ENCODE measurements around the gene TDRD12. TPM values are rescaled to one million over a fixed set of nuclear protein-coding genes. Genes with fewer than 3 reads are reported as not detected.
"Not testable (repeated sequence)": the region's sequence is repeated elsewhere in the genome, so short reads cannot be mapped to it uniquely, and the experiment has no call there.

TDRD12 gene
- polyA plus RNA-seq, 3 donors = 0.05 TPM; not detected in 2

- intact Hi-C loops (cut with micrococcal nuclease) = no loop called here
- no peak overlapping the region for H3K4me2 ChIP-seq (replicated peaks; ENCODE audit: extremely low read depth, low read length, poor library complexity, severe bottlenecking)
- H3K27me3 ChIP-seq (ENCODE audit: control insufficient read depth in 2 of 2, insufficient read depth in 2 of 2, low read length in 2 of 2) = no peaks in the 10 kb centered on the region
- H3K27ac Mint-ChIP-seq = no peak overlapping the region
- no peak overlapping the region for H3K27ac ChIP-seq (ENCODE audit: low read depth in 1 of 2, low read length in 2 of 2)
- peaks cover 0 to 1% (median 0%) of the 10 kb centered on the region in 7 donors for H3K9me3 Mint-ChIP-seq
- no peak for TF ChIP-seq CTCF (IDR thresholded peaks at IDR 0.05)
- WGBS (ENCODE audit: insufficient coverage) = 88% methylated on average over 1 of the region's 6 CpGs
- H3K79me2 ChIP-seq (ENCODE audit: insufficient read depth, low read length) = peaks cover 17% of the 10 kb centered on the region
- peaks cover 18% of the 10 kb centered on the region for H4K20me1 ChIP-seq (ENCODE audit: insufficient read depth, low read length)
- H3K4me3 Mint-ChIP-seq = no peak overlapping the region
- no peaks in the 10 kb centered on the region for H3K27me3 Mint-ChIP-seq (ENCODE audit: low read depth in 3 of 3)
- no peaks in the 10 kb centered on the region for H3K9me3 ChIP-seq (replicated peaks in 1 of 2; ENCODE audit: control insufficient read depth in 1 of 2, insufficient read depth in 1 of 2, low read length in 2 of 2)
- H3K36me3 Mint-ChIP-seq = peaks cover 45 to 76% of the 10 kb centered on the region in 2 donors
- H3K9ac ChIP-seq (ENCODE audit: insufficient read depth, low read length, poor library complexity, severe bottlenecking) = no peak overlapping the region
- peaks cover 7% of the 10 kb centered on the region for H3K4me1 Mint-ChIP-seq
- no peak overlapping the region for H3K4me3 ChIP-seq (replicated peaks in 1 of 3; ENCODE audit: low read depth in 2 of 3, low read length in 3 of 3)
- H2AFZ ChIP-seq (ENCODE audit: insufficient read depth, low read depth, low read length, poor library complexity, severe bottlenecking) = no peak overlapping the region
- no peak for DNase-seq
- H3K36me3 ChIP-seq (replicated peaks in 1 of 2; ENCODE audit: control insufficient read depth in 1 of 2, insufficient read depth in 2 of 2, low read length in 2 of 2) = peaks cover 41 to 79% of the 10 kb centered on the region in 2 donors
- H3K4me1 ChIP-seq (ENCODE audit: control insufficient read depth in 1 of 2, insufficient read depth in 2 of 2, low read length in 2 of 2) = no peaks in the 10 kb centered on the region
These were observed 7.8 kb upstream of the TDRD12 start for GRCh38 chr19:32711747-32712146.

- H3K4me3 Mint-ChIP-seq; H3K27ac ChIP-seq (ENCODE audit: low read depth in 1 of 2, low read length in 2 of 2); H3K9me3 ChIP-seq (replicated peaks in 1 of 2; ENCODE audit: control insufficient read depth in 1 of 2, insufficient read depth in 1 of 2, low read length in 2 of 2); H3K4me1 ChIP-seq (ENCODE audit: control insufficient read depth in 1 of 2, insufficient read depth in 2 of 2, low read length in 2 of 2); H4K20me1 ChIP-seq (ENCODE audit: insufficient read depth, low read length); H3K4me2 ChIP-seq (replicated peaks; ENCODE audit: extremely low read depth, low read length, poor library complexity, severe bottlenecking); intact Hi-C loops (cut with micrococcal nuclease); DNase-seq; H3K4me3 ChIP-seq (replicated peaks in 1 of 3; ENCODE audit: low read depth in 2 of 3, low read length in 3 of 3); H2AFZ ChIP-seq (ENCODE audit: insufficient read depth, low read depth, low read length, poor library complexity, severe bottlenecking); H3K27me3 Mint-ChIP-seq (ENCODE audit: low read depth in 3 of 3); H3K9ac ChIP-seq (ENCODE audit: insufficient read depth, low read length, poor library complexity, severe bottlenecking); H3K4me1 Mint-ChIP-seq; H3K27me3 ChIP-seq (ENCODE audit: control insufficient read depth in 2 of 2, insufficient read depth in 2 of 2, low read length in 2 of 2); H3K79me2 ChIP-seq (ENCODE audit: insufficient read depth, low read length): not testable (repeated sequence)
- H3K9me3 Mint-ChIP-seq = peaks cover 0 to 14% (median 2%) of the 10 kb centered on the region in 7 donors
- peaks cover 32 to 49% of the 10 kb centered on the region in 2 donors for H3K36me3 Mint-ChIP-seq
- H3K36me3 ChIP-seq (replicated peaks in 1 of 2; ENCODE audit: control insufficient read depth in 1 of 2, insufficient read depth in 2 of 2, low read length in 2 of 2) = peaks cover 30 to 51% of the 10 kb centered on the region in 2 donors
- WGBS (ENCODE audit: insufficient coverage) = 100% methylated on average over 4 of the region's 7 CpGs
- H3K27ac Mint-ChIP-seq = peak overlapping the region in 1 of 7 donors; percentile 4
These were observed 3.4 kb upstream of the TDRD12 start for GRCh38 chr19:32716203-32716602.
